ENCODE results near the gene MDM2. TPM values are rescaled to one million over a fixed set of nuclear protein-coding genes. Genes with fewer than 3 reads are reported as not detected.
A peak's percentile ranks its signal among the peaks of the same experiment; 100 is the strongest.

The MDM2 gene
- total RNA-seq, result 100 to 1,000 TPM; 148 to 153 TPM

DNA sequence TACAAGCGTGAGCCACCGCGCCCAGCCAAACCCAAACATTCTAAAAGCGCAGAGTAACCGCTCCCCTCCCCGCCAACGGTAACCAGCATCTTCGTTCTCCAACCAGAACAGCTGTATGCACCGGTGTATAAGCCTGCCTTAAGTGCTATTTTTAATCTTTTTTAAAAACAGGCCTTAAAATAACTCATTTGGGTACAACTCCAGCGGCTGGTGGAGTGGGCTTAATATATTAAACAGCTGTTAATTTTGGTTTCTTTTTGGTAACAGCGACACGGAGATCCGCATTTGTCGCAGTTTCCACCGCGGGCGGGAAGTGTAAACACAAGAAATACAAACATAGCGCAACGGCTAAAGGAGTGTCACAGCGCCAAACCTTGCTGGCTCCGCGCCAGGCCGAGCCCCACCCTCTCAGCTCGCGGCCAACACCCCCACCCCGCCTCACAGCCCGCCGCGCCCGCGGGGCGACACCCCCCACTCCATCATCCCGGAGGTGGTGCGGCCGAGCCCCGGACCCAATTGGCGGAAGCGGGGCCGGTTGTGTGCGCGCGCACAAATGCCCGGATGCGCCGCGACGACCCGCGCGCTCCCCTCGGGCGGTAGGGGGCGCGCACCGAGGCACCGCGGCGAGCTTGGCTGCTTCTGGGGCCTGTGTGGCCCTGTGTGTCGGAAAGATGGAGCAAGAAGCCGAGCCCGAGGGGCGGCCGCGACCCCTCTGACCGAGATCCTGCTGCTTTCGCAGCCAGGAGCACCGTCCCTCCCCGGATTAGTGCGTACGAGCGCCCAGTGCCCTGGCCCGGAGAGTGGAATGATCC, at the start of gene MDM2:
Gene MDM2 (plus strand): TSS at position 602 of the 812 bp plus-strand sequence. CDS start 301 bp downstream, outside the sequence.
- TF ChIP-seq, protein P1, sequence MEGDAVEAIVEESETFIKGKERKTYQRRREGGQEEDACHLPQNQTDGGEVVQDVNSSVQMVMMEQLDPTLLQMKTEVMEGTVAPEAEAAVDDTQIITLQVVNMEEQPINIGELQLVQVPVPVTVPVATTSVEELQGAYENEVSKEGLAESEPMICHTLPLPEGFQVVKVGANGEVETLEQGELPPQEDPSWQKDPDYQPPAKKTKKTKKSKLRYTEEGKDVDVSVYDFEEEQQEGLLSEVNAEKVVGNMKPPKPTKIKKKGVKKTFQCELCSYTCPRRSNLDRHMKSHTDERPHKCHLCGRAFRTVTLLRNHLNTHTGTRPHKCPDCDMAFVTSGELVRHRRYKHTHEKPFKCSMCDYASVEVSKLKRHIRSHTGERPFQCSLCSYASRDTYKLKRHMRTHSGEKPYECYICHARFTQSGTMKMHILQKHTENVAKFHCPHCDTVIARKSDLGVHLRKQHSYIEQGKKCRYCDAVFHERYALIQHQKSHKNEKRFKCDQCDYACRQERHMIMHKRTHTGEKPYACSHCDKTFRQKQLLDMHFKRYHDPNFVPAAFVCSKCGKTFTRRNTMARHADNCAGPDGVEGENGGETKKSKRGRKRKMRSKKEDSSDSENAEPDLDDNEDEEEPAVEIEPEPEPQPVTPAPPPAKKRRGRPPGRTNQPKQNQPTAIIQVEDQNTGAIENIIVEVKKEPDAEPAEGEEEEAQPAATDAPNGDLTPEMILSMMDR (IDR thresholded peaks at IDR 0.05), result peak; percentile 79
- peak; percentile 89 for ATAC-seq
- no peaks in the 10 kb centered on the region for H3K9me3 Mint-ChIP-seq
- H3K4me1 Mint-ChIP-seq (ENCODE audit: low read depth), result peaks cover 30% of the 10 kb centered on the region
- POLR2A ChIA-PET, result interaction anchor here (0.7 to 2.9 kb wide), 17 partner anchors 9 to 488 kb away, joined by 3 to 19 read pairs (median 4); partner anchors contain the start of genes CPSF6, MDM1 and SLC35E3
- peaks cover 40% of the 10 kb centered on the region for H3K36me3 Mint-ChIP-seq (ENCODE audit: low read depth)
- no peaks in the 10 kb centered on the region for H3K27me3 Mint-ChIP-seq
- DNase-seq, result peak; percentile 96
- CTCF ChIA-PET, result interaction anchor here (1.0 to 3.3 kb wide), 10 partner anchors 11 to 147 kb away, joined by 3 to 24 read pairs (median 4); partner anchors contain the start of gene SLC35E3
- peak within 1 kb of the TSS; percentile 98 for H3K27ac Mint-ChIP-seq
- H3K4me3 Mint-ChIP-seq, result peak within 1 kb of the TSS; percentile 89
- intact Hi-C loops (cut with micrococcal nuclease), result loop anchor here (5.0 kb wide), 1 partner anchor 475 kb away; the partner anchor contains the start of gene MDM1

DNA sequence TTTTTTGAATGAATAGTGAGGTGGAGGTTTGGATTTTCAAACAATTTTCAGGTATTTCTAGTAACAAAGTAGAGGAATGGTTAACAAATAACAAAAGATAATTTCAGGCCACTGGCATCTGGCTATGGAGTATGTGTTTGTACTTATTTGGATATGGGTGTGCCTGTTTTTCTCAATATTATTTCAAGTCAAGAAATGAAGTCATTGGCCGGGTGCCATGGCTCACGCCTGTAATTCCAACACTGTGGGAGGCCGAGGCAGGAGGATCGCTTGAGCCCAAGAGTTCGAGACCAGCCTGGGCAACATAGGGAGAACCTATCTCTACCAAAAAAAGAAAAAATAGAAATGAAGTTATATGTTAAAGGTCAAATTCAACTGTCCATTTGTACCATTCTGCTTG, 48.1 kb upstream of the MDM2 start:
- H3K4me3 Mint-ChIP-seq, result no peak overlapping the region
- TF ChIP-seq, protein P1 (IDR thresholded peaks at IDR 0.05), result no peak
- POLR2A ChIA-PET, result no interaction called here
- no peak for ATAC-seq
- CTCF ChIA-PET, result no interaction called here
- no peaks in the 10 kb centered on the region for H3K27me3 Mint-ChIP-seq
- H3K9me3 Mint-ChIP-seq, result no peaks in the 10 kb centered on the region
- DNase-seq, result no peak
- H3K27ac Mint-ChIP-seq, result no peak overlapping the region
- intact Hi-C loops (cut with micrococcal nuclease), result no loop called here
- no peaks in the 10 kb centered on the region for H3K4me1 Mint-ChIP-seq (ENCODE audit: low read depth)
- peaks cover 23% of the 10 kb centered on the region for H3K36me3 Mint-ChIP-seq (ENCODE audit: low read depth)

DNA sequence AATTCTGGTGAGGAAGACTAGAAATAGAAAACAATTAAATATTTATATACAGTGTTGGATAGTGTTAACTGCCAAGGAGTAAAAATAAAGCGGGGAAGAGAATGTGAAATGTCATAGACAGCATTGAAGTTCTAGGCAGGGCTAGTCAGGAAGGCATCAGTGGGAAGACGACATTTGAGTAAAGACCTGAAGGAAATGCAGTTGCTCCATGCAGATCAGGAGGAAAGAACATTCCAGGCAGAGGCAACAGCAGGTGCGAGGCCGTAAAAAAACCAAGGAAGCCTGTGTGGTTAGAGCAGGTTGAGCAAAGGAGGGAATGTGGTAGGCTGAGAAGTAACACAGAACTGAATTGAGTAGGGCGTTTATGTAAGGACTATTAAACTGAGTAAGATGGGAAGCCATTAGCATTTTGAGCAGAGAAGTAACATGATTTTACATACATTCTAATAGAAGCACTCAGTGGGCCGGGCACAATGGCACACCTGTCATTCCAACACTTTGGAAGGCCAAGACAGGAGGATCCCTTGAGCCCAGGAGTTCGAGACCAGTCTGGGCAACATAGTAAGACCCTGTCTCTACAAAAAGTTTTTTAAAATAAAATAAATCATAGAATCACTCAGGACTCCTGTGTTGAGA, 47.1 kb upstream of the MDM2 start:
- Mint-ChIP-seq H3K27me3 (no peaks in the 10 kb centered on the region), H3K27ac (no peak overlapping the region), H3K4me3 (no peak overlapping the region), H3K4me1 (ENCODE audit: low read depth) (no peaks in the 10 kb centered on the region), H3K9me3 (no peaks in the 10 kb centered on the region), H3K36me3 (ENCODE audit: low read depth) (peaks cover 16% of the 10 kb centered on the region)
- POLR2A ChIA-PET, result no interaction called here
- intact Hi-C loops (cut with micrococcal nuclease), result no loop called here
- no peak for DNase-seq
- no peak for ATAC-seq
- CTCF ChIA-PET, result no interaction called here
- TF ChIP-seq, protein P1 (IDR thresholded peaks at IDR 0.05), result no peak

DNA sequence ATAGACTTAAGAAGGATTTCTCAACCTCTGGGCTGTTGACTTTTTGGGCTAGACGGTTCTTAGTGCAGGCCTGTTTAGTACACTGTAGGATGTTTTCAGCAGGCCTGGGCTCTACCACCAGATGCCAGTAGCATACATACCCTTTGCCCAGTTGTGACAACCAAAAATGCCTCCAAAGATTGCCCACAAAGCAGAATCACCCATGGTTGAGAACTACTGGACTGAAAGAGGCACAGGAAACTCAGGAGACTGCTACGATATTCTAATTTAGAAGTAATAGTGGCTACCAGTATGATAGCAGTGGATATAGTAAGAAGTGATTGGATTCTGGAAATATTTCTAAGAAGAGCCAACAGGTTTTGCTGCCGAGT, 46.5 kb upstream of the MDM2 start:
- intact Hi-C loops (cut with micrococcal nuclease), result no loop called here
- no peak for DNase-seq
- Mint-ChIP-seq H3K4me3 (no peak overlapping the region), H3K27ac (no peak overlapping the region), H3K9me3 (no peaks in the 10 kb centered on the region), H3K36me3 (ENCODE audit: low read depth) (peaks cover 13% of the 10 kb centered on the region), H3K27me3 (no peaks in the 10 kb centered on the region), H3K4me1 (ENCODE audit: low read depth) (no peaks in the 10 kb centered on the region)
- TF ChIP-seq, protein P1 (IDR thresholded peaks at IDR 0.05), result no peak
- POLR2A ChIA-PET, result no interaction called here
- CTCF ChIA-PET, result no interaction called here
- ATAC-seq, result no peak
